ENCODE measurements around the gene GJD2. TPM values are rescaled to one million over a fixed set of nuclear protein-coding genes. Genes with fewer than 3 reads are reported as not detected.

The GJD2 gene
- total RNA-seq, 1 experiment from 2014 or later: not detected

- Histone ChIP-seq H3K4ac (ENCODE audit: low read depth, low read length) (no peak overlapping the region), H2AK5ac (ENCODE audit: insufficient read length, low read length) (no peak overlapping the region), H2BK12ac (ENCODE audit: insufficient read length, low read depth, low read length) (no peak overlapping the region), H2BK15ac (ENCODE audit: low read depth, low read length) (no peak overlapping the region), H3K9me3 (ENCODE audit: control insufficient read depth, low read depth, low read length) (no peaks in the 10 kb centered on the region), H3K27me3 (ENCODE audit: insufficient read depth, low read length) (no peaks in the 10 kb centered on the region), H3K23me2 (ENCODE audit: insufficient read length, low read depth, low read length, poor library complexity, severe bottlenecking) (no peaks in the 10 kb centered on the region), H4K8ac (replicated peaks; ENCODE audit: insufficient read length, low read depth, low read length) (no peak overlapping the region), H3K4me1 (ENCODE audit: insufficient read depth, low read length) (no peaks in the 10 kb centered on the region), H3T11ph (ENCODE audit: low read length) (no peak overlapping the region), H4K20me1 (ENCODE audit: control insufficient read depth, insufficient read depth, insufficient read length) (no peaks in the 10 kb centered on the region), H4K5ac (ENCODE audit: insufficient read length, low read depth, low read length) (no peak overlapping the region), H3K27ac (ENCODE audit: insufficient read length, low read depth, low read length) (no peak overlapping the region), H3K9ac (ENCODE audit: extremely low read depth, insufficient read length, low read length) (no peak overlapping the region), H2AFZ (ENCODE audit: low read length) (no peak overlapping the region), H2BK5ac (ENCODE audit: insufficient read length, low read length) (no peak overlapping the region), H3K79me2 (ENCODE audit: insufficient read depth, low read length) (no peaks in the 10 kb centered on the region), H3K23ac (ENCODE audit: insufficient read length, low read depth, low read length) (no peak overlapping the region), H3K4me2 (ENCODE audit: insufficient read depth, insufficient read length, low read length) (no peak overlapping the region), H4K91ac (ENCODE audit: insufficient read length, low read depth, low read length) (no peak overlapping the region), H3K79me1 (ENCODE audit: insufficient read depth, low read depth, low read length, poor library complexity, severe bottlenecking) (no peaks in the 10 kb centered on the region), H3K56ac (ENCODE audit: insufficient read length, low read depth, low read length) (no peak overlapping the region), H2BK20ac (ENCODE audit: low read depth, low read length, poor library complexity, severe bottlenecking) (no peak overlapping the region), H2BK120ac (ENCODE audit: low read depth, low read length, poor library complexity, severe bottlenecking) (no peak overlapping the region), H3K18ac (ENCODE audit: insufficient read length, low read depth, low read length) (no peak overlapping the region), H3K14ac (ENCODE audit: insufficient read depth, low read length) (no peak overlapping the region)
- TF ChIP-seq, protein P1, sequence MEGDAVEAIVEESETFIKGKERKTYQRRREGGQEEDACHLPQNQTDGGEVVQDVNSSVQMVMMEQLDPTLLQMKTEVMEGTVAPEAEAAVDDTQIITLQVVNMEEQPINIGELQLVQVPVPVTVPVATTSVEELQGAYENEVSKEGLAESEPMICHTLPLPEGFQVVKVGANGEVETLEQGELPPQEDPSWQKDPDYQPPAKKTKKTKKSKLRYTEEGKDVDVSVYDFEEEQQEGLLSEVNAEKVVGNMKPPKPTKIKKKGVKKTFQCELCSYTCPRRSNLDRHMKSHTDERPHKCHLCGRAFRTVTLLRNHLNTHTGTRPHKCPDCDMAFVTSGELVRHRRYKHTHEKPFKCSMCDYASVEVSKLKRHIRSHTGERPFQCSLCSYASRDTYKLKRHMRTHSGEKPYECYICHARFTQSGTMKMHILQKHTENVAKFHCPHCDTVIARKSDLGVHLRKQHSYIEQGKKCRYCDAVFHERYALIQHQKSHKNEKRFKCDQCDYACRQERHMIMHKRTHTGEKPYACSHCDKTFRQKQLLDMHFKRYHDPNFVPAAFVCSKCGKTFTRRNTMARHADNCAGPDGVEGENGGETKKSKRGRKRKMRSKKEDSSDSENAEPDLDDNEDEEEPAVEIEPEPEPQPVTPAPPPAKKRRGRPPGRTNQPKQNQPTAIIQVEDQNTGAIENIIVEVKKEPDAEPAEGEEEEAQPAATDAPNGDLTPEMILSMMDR (conservative IDR thresholded peaks at IDR 0.05): no peak
- Mint-ChIP-seq H3K4me3 (no peak overlapping the region), H3K4me1 (peaks cover 28 to 33% of the 10 kb centered on the region in 2 experiments), H3K36me3 (ENCODE audit: insufficient read depth in 1 of 3, low read depth in 3 of 3) (no peaks in the 10 kb centered on the region), H3K27ac (no peak overlapping the region), H3K27me3 (ENCODE audit: low read depth) (peaks cover 11% of the 10 kb centered on the region), H3K9me3 (no peaks in the 10 kb centered on the region; a peak in 1 of 5 replicates)
- no CpG with 5 or more reads among the region's 2 CpGs for WGBS (ENCODE audit: extremely low coverage, insufficient read length, low lambda C conversion rate)
- DNase-seq: no peak
These were observed 35.1 kb downstream of the GJD2 start for GRCh38 chr15:34719695-34720094.
